HepG2 (cell line): ENCODE measurements around the gene CLASP1.

Experiments
- CHD4 ChIP-seq: fragments of 200-600 bp; sonication (generic); IDR thresholded peaks from 2 replicates; pipeline ENCODE4 v1.7.0; 2017; ENCODE audit warnings: mild to moderate bottlenecking, low read length, borderline replicate concordance
- CTCF ChIP-seq: sonication (generic); formaldehyde crosslinking; IDR thresholded peaks from 2 replicates; pipeline ENCODE4 v1.5.0; 2020; ENCODE audit warnings: mild to moderate bottlenecking, missing genetic modification reagents, moderate library complexity
- ERF ChIP-seq: IDR thresholded peaks from 2 replicates; pipeline ENCODE4 v1.6.1; 2018; ENCODE audit warnings: missing biosample characterization, missing genetic modification reagents
- EZH2 ChIP-seq: conservative IDR thresholded peaks from 2 replicates; pipeline ENCODE4 v1.6.1; 2012; ENCODE audit warnings: mild to moderate bottlenecking, low read depth, low read length, moderate library complexity
- KLF6 ChIP-seq: IDR thresholded peaks from 2 replicates; pipeline ENCODE4 v1.8.0; 2016; ENCODE audit warnings: missing biosample characterization, missing genetic modification reagents
- NFATC3 ChIP-seq: sonication (generic); formaldehyde crosslinking; IDR thresholded peaks from 2 replicates; pipeline ENCODE4 v1.5.1; 2020; ENCODE audit warnings: mild to moderate bottlenecking, missing genetic modification reagents
- PBX3 ChIP-seq: sonication (generic); formaldehyde crosslinking; IDR thresholded peaks from 2 replicates; pipeline ENCODE4 v1.8.1; 2023; ENCODE audit warnings: missing genetic modification reagents, inconsistent platforms, borderline replicate concordance
- RBM39 ChIP-seq: fragments of 200-400 bp; formaldehyde crosslinking; IDR thresholded peaks from one replicate; pipeline ENCODE4 v1.6.1; 2018; ENCODE audit warnings: antibody characterized with exemption, mild to moderate bottlenecking, low read depth, low read length; ENCODE audit not compliant: poor library complexity, severe bottlenecking
- RFX3 ChIP-seq: IDR thresholded peaks from 2 replicates; pipeline ENCODE4 v1.6.1; 2016; ENCODE audit warnings: missing biosample characterization, missing genetic modification reagents
- SMARCC2 ChIP-seq: fragments of 450-650 bp; IDR thresholded peaks from 2 replicates; pipeline ENCODE4 v1.6.1; 2017; ENCODE audit warnings: antibody characterized with exemption, mild to moderate bottlenecking
- ZBTB7A ChIP-seq: sonication (generic); formaldehyde crosslinking; IDR thresholded peaks from 2 replicates; pipeline ENCODE4 v1.8.0; 2022; ENCODE audit warnings: mild to moderate bottlenecking, missing genetic modification reagents
- ZNF224 ChIP-seq: sonication (generic); formaldehyde crosslinking; IDR thresholded peaks from 2 replicates; pipeline ENCODE4 v1.5.0; 2020; ENCODE audit warnings: mild to moderate bottlenecking, missing genetic modification reagents

- TF ChIP-seq RFX3 (CRISPR knock-in tag) (no peak), SMARCC2 (no peak), CHD4 (no peak), RBM39 (no peak), EZH2 (no peak), ZNF224 (CRISPR knock-in tag) (no peak), CTCF (no peak), PBX3 (no peak), NFATC3 (CRISPR knock-in tag) (no peak), ERF (CRISPR knock-in tag) (no peak), ZBTB7A (CRISPR knock-in tag) (no peak), KLF6 (CRISPR knock-in tag) (no peak)
Observed at GRCh38 chr2:121682396-121683298, 33.4 kb upstream of the CLASP1 start.
